Activated CD4-positive, CD25-positive, alpha-beta regulatory T cell treated with anti-CD3 and anti-CD28 coated beads, Interleukin-2, amount 50 U/mL, for 24 hours (primary cell): ENCODE data around the gene S100A10.

Source experiments
- ATAC-seq, 2 donors: fragments of 150-1000 bp; cut with Tn5 transposase; one replicate each; pipeline ENCODE4 v1.10.0; 2021; ENCODE audit warnings: mild to moderate bottlenecking in 1 of 2, moderate library complexity in 1 of 2

Gene S100A10

GRCh38 chr1:151993734-151994496 lies at the start of gene S100A10:
Gene S100A10, minus strand, starts transcription at chr1:151993859. Its CDS starts 7,629 bp downstream, at chr1:151986230.
- peak; percentile 61 to 73 for ATAC-seq

GRCh38 chr1:152042030-152042429 lies 48.4 kb upstream of the S100A10 start:
- no peak for ATAC-seq

GRCh38 chr1:152039886-152040285 lies 46.2 kb upstream of the S100A10 start:
- no peak for ATAC-seq

- no peak for ATAC-seq
These were observed 45.8 kb upstream of the S100A10 start for GRCh38 chr1:152039461-152039860.

- no peak for ATAC-seq
These were observed 45.2 kb upstream of the S100A10 start for GRCh38 chr1:152038871-152039270.

GRCh38 chr1:152036267-152037216 lies 42.9 kb upstream of the S100A10 start, which contains the start of gene S100A11:
Gene S100A11, minus strand, starts transcription at chr1:152037004. Its CDS starts 89 bp downstream, at chr1:152036915.
- ATAC-seq, result peak; percentile 78 to 80

GRCh38 chr1:152035539-152036266 lies 42.0 kb upstream of the S100A10 start:
- ATAC-seq, result no peak

- ATAC-seq, result peak; percentile 56 to 58
These were observed 41.2 kb upstream of the S100A10 start for GRCh38 chr1:152034654-152035538.

- no peak for ATAC-seq
These were observed 40.6 kb upstream of the S100A10 start for GRCh38 chr1:152034324-152034653.

- ATAC-seq, result no peak
These were observed 36.2 kb upstream of the S100A10 start for GRCh38 chr1:152029929-152030211.

GRCh38 chr1:152029144-152029928 lies 35.7 kb upstream of the S100A10 start:
- no peak for ATAC-seq

- no peak for ATAC-seq
These were observed 33.2 kb upstream of the S100A10 start for GRCh38 chr1:152026895-152027294.

- ATAC-seq, result no peak
These were observed 30.6 kb upstream of the S100A10 start for GRCh38 chr1:152024223-152024622.

GRCh38 chr1:152023221-152023620 lies 29.6 kb upstream of the S100A10 start:
- no peak for ATAC-seq

GRCh38 chr1:152022474-152022873 lies 28.8 kb upstream of the S100A10 start:
- no peak for ATAC-seq

- no peak for ATAC-seq
These were observed 27.9 kb upstream of the S100A10 start for GRCh38 chr1:152021569-152021968.

GRCh38 chr1:152020849-152021248 lies 27.2 kb upstream of the S100A10 start:
- ATAC-seq, result no peak

- ATAC-seq, result no peak
These were observed 24.9 kb upstream of the S100A10 start for GRCh38 chr1:152018537-152018936.

- ATAC-seq, result no peak
These were observed 22.1 kb upstream of the S100A10 start for GRCh38 chr1:152015766-152016165.

GRCh38 chr1:152014943-152015342 lies 21.3 kb upstream of the S100A10 start:
- ATAC-seq, result no peak

- ATAC-seq, result no peak
These were observed 20.1 kb upstream of the S100A10 start for GRCh38 chr1:152013664-152014237.
